ENCODE data around the gene GKN2.

GRCh38 chr2:68906716-68907115 is 46.0 kb downstream of the GKN2 start:
- TF ChIP-seq EZH2 (IDR thresholded peaks at IDR 0.05; ENCODE audit: low read length, unreplicated experiment) (no peak), CTCF (conservative IDR thresholded peaks at IDR 0.05; ENCODE audit: low read depth, low read length) (no peak), EZH2phosphoT487 (IDR thresholded peaks at IDR 0.05; ENCODE audit: borderline replicate concordance, low read length) (no peak)

All from PC-3 (cell line).